Heart left ventricle (tissue), 16 donors: ENCODE measurements around the gene CDRT4. TPM values are rescaled to one million over a fixed set of nuclear protein-coding genes. Genes with fewer than 3 reads are reported as not detected.

Experiments
- ATAC-seq, 4 donors: fragments of 200-7000 bp; cut with Tn5 transposase; one replicate each; pipeline ENCODE4 v1.9.1; 2020 to 2022; ENCODE audit warnings: moderate library complexity in 4 of 4, mild to moderate bottlenecking in 3 of 4, moderate number of reproducible peaks in 1 of 4
- DNase-seq, 5 donors: peaks; one replicate each; pipeline ENCODE4 v3.0.0-alpha.2; 2020
- H3K27ac ChIP-seq, 12 donors: fragments of 200-600 bp; sonication (generic) in 4 of 12; one replicate each; pipeline versions ENCODE4 v1.5.0 to v1.8.0; 2016 to 2022; ENCODE audit warnings: mild to moderate bottlenecking in 2 of 12
- H3K27me3 ChIP-seq, 9 donors: fragments of 200-600 bp; sonication (generic) in 2 of 9; one replicate each; pipeline versions ENCODE4 v1.5.1 to v1.8.0; 2016 to 2022; ENCODE audit warnings: mild to moderate bottlenecking in 3 of 9
- H3K36me3 ChIP-seq, 9 donors: fragments of 200-600 bp; sonication (generic) in 2 of 9; one replicate each; pipeline versions ENCODE4 v1.5.0 to v1.8.0; 2018 to 2022; ENCODE audit warnings: mild to moderate bottlenecking in 2 of 9
- H3K4me1 ChIP-seq, 12 donors: fragments of 200-600 bp; sonication (generic) in 4 of 12; one replicate each; pipeline versions ENCODE4 v1.5.0 to v1.8.0; 2016 to 2022; ENCODE audit warnings: mild to moderate bottlenecking in 3 of 12
- H3K4me3 ChIP-seq, 12 donors: fragments of 200-600 bp; sonication (generic) in 4 of 12; one replicate each; pipeline versions ENCODE4 v1.5.0 to v1.8.0; 2017 to 2022; ENCODE audit warnings: mild to moderate bottlenecking in 9 of 12, moderate library complexity in 4 of 12
- H3K9me3 ChIP-seq, 12 donors: fragments of 200-600 bp; sonication (generic) in 4 of 12; one replicate each; pipeline versions ENCODE4 v1.5.0 to v1.8.0; 2016 to 2022; ENCODE audit warnings: mild to moderate bottlenecking in 1 of 12
- CTCF ChIP-seq, 12 donors: fragments of 200-600 bp; sonication (generic) in 4 of 12; IDR thresholded peaks; one replicate each; pipeline versions ENCODE4 v1.5.0 to v1.8.0; 2018 to 2022; ENCODE audit warnings: antibody characterized with exemption in 12 of 12, mild to moderate bottlenecking in 5 of 12
- POLR2A ChIP-seq, 2 donors: fragments of 450-650 bp; IDR thresholded peaks; one replicate each; pipeline ENCODE4 v1.6.1; 2017; ENCODE audit warnings: antibody characterized with exemption in 2 of 2, mild to moderate bottlenecking in 2 of 2, moderate library complexity in 2 of 2
- WGBS, 4 donors: extraction: QIAGEN DNeasy Blood & Tissue Kit in 2 of 4; methylation state at CpG; one replicate each; pipeline versions ENCODE4 v1.1.5 to v1.1.7; 2013 to 2018; 5-methylcytosine and 5-hydroxymethylcytosine counted together
- intact Hi-C, 10 donors: fragments of 100-400 bp; cut with DNase I; formaldehyde crosslinking; loops; one replicate each; pipeline versions ENCODE4 v1.11.1 to v1.14.2; 2022
- polyA plus RNA-seq, 2 donors: library from polyadenylated mRNA; stranded (reverse); fragments of 200-250 nt; gene quantifications; one replicate each; pipeline ENCODE4 v1.2.3, GENCODE V29; 2013
- total RNA-seq, 9 donors: library from RNA; depleted of rRNA in 2 of 9; stranded (reverse); fragments of >200 nt in 2 of 9; fragmentation: NEBNext Ultra II Directional in 3 of 9; extraction: Animal tissue kit (Norgen Biotek cat#: 25700) in 3 of 9; gene quantifications; one replicate each; pipeline versions ENCODE4 v1.1.0 to v1.2.4, GENCODE V29; 2016 to 2023
- donor health status: ischemic (EF 13 %, LVEDD 7.1; RV severe dilation, severe dysfunction).
- donor health status: healthy with polysubstance abuse.
- donor health status: DM: no; HTN: yes; CAD: no.
- donor health status: DM: no; HTN: no; CAD: no.
- donor health status: ischemic (EF 25% LVEDD 6.9; RV normal size, moderate dysfunction).
- donor health status: ischemic (EF 25% LVEDD 5.7; RV mildly dilated, moderate dysfunction).
- donor health status: healthy.
- donor health status: DM: yes; HTN: yes; CAD: no.
- donor health status: ischemic (EF 35%, LVEDD 5.7; RV mildly dilated, moderate dysfunction).
- donor health status: nonischemic (EF 11% LVEDD 7.7; RV severe dilation, severe dysfunction).
- donor health status: DM: yes; HTN: yes; CAD: no.
- donor health status: PGD.
- donor health status: ischemic (EF 29% LVEDD 5.4; RV normal size, mild dysfunction).
- donor health status: nonischemic (EF 23%, LVEDD 6.1; RV moderate dilation, normal function).

Gene CDRT4
- total and polyA plus RNA-seq, 11 donors = 0.12 to 4.7 (median 0.96) TPM; not detected in 2

GRCh38 chr17:15485045-15485444 lies 17.6 kb upstream of the CDRT4 start:
- DNase-seq (no peak), ATAC-seq (no peak)
- intact Hi-C loops = no loop called here
- H3K4me3 ChIP-seq = no peak overlapping the region
- H3K4me1 ChIP-seq = peaks cover 0 to 3% (median under 1%) of the 10 kb centered on the region in 12 donors
- H3K36me3 ChIP-seq = peaks cover 0 to 6% (median 0%) of the 10 kb centered on the region in 9 donors
- TF ChIP-seq POLR2A (IDR thresholded peaks at IDR 0.05) (no peak), CTCF (IDR thresholded peaks at IDR 0.05) (no peak)
- no peaks in the 10 kb centered on the region for H3K27me3 ChIP-seq
- WGBS, 4 donors = 56 to 76% (median 61%) methylated on average over 4 of the region's 4 CpGs
- no peak overlapping the region for H3K27ac ChIP-seq
- no peaks in the 10 kb centered on the region for H3K9me3 ChIP-seq

- Histone ChIP-seq H3K36me3 (peaks cover 0 to 6% (median 0%) of the 10 kb centered on the region in 9 donors), H3K27me3 (no peaks in the 10 kb centered on the region), H3K4me1 (peaks cover 0 to 18% (median 6%) of the 10 kb centered on the region in 12 donors), H3K4me3 (no peak overlapping the region), H3K27ac (no peak overlapping the region), H3K9me3 (no peaks in the 10 kb centered on the region)
- 58 to 82% (median 74%) methylated on average over 3 to 4 of the region's 4 CpGs for WGBS, 4 donors
- intact Hi-C loops = no loop called here
- DNase-seq = no peak
- TF ChIP-seq CTCF (IDR thresholded peaks at IDR 0.05) (no peak), POLR2A (IDR thresholded peaks at IDR 0.05) (no peak)
- ATAC-seq = no peak
Observed at GRCh38 chr17:15483431-15483830, 16.0 kb upstream of the CDRT4 start.

DNA sequence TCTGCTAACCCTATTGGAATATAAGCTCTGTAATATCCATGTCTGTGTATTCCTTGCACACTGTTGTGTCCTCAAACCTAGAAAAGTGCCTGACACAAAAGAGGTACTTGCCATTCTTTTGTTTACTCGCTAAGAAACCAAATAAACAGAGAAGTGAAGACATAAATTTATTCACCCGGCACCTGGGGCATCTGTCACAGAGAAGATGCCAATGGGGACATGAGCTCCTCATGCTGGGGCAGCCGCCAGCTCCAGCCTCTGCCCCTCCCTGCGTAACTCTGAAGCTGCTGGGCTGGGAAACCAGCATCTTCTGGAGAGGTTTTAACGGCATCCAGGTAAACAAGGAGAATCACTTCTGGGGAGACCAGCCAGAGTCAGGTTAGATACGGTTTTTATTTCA lies 15.1 kb upstream of the CDRT4 start:
- no peak overlapping the region for H3K27ac ChIP-seq
- ATAC-seq (no peak), DNase-seq (no peak)
- no peak for TF ChIP-seq POLR2A (IDR thresholded peaks at IDR 0.05)
- TF ChIP-seq CTCF (IDR thresholded peaks at IDR 0.05) = no peak
- intact Hi-C loops = no loop called here
- H3K36me3 ChIP-seq = peaks cover 0 to 6% (median 0%) of the 10 kb centered on the region in 9 donors
- WGBS, 4 donors = 79 to 86% (median 84%) methylated on average over 6 of the region's 6 CpGs
- H3K4me1 ChIP-seq = peaks cover 0 to 18% (median 6%) of the 10 kb centered on the region in 12 donors
- no peaks in the 10 kb centered on the region for H3K27me3 ChIP-seq
- H3K4me3 ChIP-seq = no peak overlapping the region
- no peaks in the 10 kb centered on the region for H3K9me3 ChIP-seq

GRCh38 chr17:15481481-15481880 lies 14.1 kb upstream of the CDRT4 start:
- Histone ChIP-seq H3K36me3 (peaks cover 0 to 6% (median 0%) of the 10 kb centered on the region in 9 donors), H3K4me1 (peaks cover 0 to 18% (median 6%) of the 10 kb centered on the region in 12 donors), H3K27me3 (no peaks in the 10 kb centered on the region), H3K27ac (no peak overlapping the region), H3K4me3 (no peak overlapping the region), H3K9me3 (no peaks in the 10 kb centered on the region)
- DNase-seq = no peak
- no peak for ATAC-seq
- intact Hi-C loops = no loop called here
- 85 to 92% (median 87%) methylated on average over 6 of the region's 6 CpGs for WGBS, 4 donors
- TF ChIP-seq CTCF (IDR thresholded peaks at IDR 0.05) (no peak), POLR2A (IDR thresholded peaks at IDR 0.05) (no peak)
